ENCODE measurements around the gene OR51B4.
"Not testable (repeated sequence)": the region's sequence is repeated elsewhere in the genome, so short reads cannot be mapped to it uniquely, and the experiment has no call there.

Gene OR51B4

DNA sequence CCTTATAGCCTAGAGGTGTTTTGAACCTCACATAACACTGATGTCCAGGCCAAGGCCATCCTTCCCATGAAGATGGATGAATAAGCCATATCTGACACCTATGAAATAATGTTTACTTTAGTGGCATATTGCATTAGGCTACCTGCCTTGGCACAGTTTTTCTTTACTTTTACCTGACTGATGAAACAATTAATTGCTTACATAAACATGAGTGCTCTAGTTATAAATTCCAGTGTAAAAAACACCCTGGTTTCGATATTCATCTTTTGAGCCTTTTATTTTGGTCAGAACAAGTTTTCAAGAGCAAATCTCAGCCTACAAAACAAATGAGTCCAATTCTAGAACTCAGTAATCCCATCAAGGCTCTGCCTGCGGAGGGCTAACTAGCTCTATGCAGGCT, 25.0 kb downstream of the OR51B4 start:
- intact Hi-C loops (cut with DNase I): no loop called here
- no peak for DNase-seq

DNA sequence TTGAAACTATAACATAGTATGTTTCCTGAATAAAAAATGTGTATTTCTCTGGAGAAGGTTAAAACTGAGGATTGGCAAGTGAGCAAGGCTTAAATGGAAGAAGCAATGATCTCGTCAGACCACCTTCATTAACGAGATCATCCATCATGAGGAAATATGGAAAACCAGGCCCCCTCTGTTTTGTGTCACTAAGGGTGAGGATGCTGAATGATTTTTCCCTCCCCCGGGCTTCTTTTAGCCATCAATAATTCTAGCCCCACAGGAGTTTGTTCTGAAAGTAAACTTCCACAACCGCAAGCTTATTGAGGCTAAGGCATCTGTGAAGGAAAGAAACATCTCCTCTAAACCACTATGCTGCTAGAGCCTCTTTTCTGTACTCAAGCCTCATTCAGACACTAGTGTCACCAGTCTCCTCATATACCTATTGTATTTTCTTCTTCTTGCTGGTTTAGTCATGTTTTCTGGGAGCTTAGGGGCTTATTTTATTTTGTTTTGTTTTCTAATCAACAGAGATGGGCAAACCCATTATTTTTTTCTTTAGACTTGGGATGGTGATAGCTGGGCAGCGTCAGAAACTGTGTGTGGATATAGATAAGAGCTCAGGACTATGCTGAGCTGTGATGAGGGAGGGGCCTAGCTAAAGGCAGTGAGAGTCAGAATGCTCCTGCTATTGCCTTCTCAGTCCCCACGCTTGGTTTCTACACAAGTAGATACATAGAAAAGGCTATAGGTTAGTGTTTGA, 26.2 kb downstream of the OR51B4 start:
- no peak for DNase-seq
- intact Hi-C loops (cut with DNase I): no loop called here

DNA sequence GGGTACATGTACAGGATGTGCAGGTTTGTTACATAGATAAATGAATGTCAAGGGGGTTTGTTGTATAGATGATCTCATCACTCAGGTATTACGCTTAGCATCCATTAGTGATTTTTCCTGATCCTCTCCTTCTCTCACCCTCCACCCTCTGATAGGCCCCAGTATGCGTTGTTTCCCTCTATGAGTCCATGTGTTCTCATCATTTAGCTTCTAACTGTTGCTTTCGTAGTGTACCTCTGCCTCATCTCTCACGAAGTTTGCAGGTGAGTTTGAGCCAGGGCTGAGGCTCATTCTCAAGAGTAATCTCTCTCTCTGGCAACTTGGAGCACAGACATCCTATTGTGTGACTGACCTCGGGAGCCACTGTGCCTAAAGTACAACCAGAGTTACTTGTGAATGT, 27.4 kb downstream of the OR51B4 start:
- intact Hi-C loops (cut with DNase I): no loop called here
- DNase-seq: no peak

DNA sequence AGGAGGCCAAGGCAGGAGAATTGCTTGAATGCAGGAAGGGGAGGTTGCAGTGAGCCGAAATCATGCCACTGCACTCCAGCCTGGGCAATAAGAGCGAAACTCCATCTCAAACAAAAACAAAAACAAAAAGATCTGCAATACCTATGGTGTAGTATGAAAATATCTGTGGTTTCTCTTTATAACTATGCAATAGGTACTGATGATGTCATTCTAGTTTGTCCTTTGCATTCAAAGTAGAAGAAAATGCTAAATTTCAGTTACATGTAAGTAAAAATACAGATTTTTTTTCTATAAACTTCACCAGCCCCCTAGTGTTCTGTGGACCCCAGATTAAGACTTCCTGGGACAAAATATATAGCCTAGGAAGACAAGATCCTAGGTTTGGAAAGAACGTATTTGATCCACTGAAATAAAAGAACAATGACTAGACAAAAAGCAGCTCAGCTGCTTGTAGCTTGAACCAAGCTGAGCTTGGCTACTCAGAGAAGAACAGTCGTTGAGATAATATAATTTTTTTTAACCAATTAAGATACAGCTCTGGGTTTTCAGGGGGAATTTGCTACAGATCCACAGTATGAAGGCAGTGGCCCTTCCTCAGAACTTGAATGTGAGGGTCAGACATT, 29.2 kb downstream of the OR51B4 start:
- intact Hi-C loops (cut with DNase I): no loop called here
- DNase-seq: no peak

DNA sequence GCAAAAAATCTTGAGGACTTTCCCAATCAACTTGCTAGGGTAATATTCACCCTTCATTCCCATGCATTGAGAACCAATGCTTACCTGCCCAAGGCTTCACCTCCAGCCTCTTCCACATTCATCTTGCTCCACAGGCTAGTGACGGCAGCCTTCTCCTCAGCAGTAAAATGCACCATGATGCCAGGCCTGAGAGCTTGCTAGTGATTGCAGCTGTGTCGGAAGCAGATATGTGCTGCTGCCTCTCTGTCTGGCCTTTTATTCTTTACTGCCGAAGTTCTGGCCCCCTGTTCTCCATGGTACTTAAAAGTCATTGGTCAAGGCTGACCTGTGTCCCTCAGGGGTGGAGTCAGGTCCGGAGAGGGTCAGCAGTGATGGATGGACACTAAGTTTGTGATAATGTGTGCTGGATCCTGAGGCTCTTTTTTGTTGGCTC, 32.0 kb downstream of the OR51B4 start, which contains the start of gene HBE1:
TSS of gene HBE1 (minus strand) at position 231 of the 433 bp plus-strand sequence. CDS start at position 176, 55 bp downstream.
- no peak for DNase-seq
- intact Hi-C loops (cut with DNase I): no loop called here

DNA sequence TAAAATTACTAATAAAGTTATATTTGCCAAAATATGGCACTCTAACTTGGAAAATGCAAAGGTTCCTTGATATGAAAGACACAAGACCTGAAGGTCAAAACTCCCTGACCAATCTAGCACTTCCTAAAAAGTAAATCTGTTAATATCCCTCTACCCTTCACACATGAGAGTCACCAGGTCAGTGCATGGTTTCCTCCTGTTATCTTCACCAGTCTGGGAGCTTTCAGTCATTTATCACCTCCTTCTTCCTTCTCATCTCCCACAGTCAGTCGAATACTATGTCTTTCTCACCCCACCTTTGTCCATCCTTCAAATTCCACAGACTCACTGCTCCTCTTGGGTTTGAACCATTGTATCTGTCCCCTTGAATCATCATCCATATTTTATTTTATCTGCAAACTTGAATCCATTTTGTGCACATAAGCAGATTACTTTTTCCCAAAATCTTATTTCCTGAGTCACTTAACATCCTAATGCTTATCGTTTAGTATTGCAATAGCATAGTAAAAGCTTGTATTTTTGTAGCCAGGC, 34.6 kb downstream of the OR51B4 start:
- no peak for DNase-seq
- intact Hi-C loops (cut with DNase I): no loop called here

DNA sequence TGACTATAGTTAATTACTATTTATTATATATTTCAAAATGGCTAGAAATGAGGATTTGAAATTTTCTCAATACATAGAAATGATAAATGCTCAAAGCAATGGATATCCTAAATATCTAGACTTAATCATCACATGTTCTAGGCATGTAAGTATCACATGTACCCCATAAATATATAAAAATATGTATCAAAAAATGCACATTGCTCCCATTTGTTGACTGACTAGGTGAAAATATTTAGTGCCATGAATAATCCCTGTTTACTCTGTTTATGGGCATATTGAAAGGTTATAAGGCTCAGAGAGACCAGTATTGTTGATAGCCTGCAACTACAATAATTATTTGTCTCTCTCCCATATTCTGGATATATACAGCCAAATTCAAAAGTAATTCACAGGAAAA, 35.1 kb downstream of the OR51B4 start:
- intact Hi-C loops (cut with DNase I): no loop called here
- no peak for DNase-seq

DNA sequence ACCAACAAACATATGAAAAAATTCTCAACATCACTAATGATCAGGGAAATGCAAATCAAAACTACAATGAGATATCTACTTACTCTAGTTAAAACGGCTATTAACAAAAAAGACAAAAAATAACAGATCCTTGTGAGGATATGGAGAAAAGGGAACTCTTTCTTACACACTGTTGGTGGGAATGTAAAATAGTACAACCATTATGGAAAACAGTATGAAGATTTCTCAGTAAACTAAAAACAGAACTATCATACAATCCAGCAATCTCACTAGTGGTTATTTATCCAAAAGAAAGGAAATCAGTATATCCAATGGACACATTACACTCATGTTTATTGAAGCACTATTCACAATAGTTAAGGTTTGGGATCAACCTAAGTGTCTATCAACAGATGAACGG, 35.9 kb downstream of the OR51B4 start:
- no peak for DNase-seq
- intact Hi-C loops (cut with DNase I): no loop called here

DNA sequence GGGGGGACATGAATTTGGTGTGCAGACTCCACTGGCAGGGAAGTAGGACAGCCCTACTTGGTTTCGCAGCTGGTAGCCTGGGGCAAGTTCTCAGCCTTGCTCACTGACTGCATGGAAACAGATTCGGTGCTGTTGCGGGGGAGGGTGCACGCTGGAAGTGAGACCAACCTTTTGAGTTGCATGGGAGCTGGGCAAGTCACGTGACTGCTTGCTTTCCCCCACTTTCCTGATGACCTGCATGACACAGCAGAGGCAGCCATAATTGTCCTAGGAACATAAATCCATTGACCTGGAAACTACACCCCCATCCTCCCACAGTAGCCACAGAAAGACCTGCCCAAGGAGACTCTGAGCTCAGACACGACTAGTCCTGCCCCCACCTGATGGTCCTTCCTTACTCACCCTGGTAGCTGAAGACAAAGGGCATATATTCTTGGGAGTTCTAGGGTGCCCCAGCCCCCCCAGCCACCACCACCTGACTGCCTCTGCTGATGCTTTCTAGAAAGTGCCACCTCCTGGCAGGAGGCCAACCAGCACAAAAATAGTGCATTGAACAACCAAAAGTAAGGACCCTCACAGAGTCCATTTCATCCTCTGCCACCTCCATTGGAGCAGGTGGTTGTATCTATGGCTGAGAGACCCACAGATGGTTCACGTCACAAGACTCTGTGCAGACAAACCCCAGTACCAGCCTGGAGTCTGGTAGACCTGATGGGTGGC, 43.0 kb downstream of the OR51B4 start:
- intact Hi-C loops (cut with DNase I): no loop called here
- DNase-seq: no peak

DNA sequence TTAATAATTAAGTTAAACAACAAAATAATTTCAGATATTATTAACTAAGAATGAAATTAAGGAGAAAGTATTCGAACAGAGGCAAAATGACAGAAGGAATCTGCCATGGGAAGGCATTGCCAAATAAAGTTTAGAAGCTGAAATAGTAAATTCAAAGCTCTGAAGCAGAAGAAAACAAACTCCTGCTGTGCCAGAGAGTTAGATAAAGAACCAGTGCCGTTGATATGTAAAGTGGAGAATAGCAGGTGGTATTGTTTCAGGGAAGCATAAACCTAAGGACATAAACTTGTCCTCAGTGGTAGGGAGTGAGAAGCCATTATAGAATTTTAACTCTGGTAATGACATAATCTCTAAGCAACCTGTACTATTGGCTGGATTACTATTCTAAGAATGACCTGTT, 44.5 kb downstream of the OR51B4 start:
- intact Hi-C loops (cut with DNase I): no loop called here
- DNase-seq: no peak

DNA sequence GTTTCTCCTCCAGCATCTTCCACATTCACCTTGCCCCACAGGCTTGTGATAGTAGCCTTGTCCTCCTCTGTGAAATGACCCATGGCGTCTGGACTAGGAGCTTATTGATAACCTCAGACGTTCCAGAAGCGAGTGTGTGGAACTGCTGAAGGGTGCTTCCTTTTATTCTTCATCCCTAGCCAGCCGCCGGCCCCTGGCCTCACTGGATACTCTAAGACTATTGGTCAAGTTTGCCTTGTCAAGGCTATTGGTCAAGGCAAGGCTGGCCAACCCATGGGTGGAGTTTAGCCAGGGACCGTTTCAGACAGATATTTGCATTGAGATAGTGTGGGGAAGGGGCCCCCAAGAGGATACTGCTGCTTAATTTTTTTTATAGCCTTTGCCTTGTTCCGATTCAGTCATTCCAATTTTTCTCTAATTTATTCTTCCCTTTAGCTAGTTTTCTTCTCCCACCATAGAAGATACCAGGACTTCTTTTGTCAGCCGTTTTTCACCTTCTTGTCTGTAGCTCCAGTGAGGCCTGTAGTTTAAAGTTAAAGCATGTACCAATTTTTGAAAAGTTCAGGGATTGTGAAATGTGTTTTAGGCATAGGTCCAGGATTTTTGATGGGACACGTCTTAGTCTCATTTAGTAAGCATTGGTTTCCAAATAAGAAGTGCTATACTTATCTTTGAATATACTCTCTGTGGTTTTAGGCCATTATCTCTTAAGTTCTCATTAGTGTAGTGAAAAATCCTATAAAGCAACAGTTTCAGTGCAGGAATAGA, 46.9 kb downstream of the OR51B4 start, which contains the start of gene HBG2:
TSS of gene HBG2 (minus strand) at position 136 of the 768 bp plus-strand sequence. CDS start at position 83, 53 bp downstream.
- DNase-seq; intact Hi-C loops (cut with DNase I): not testable (repeated sequence)

DNA sequence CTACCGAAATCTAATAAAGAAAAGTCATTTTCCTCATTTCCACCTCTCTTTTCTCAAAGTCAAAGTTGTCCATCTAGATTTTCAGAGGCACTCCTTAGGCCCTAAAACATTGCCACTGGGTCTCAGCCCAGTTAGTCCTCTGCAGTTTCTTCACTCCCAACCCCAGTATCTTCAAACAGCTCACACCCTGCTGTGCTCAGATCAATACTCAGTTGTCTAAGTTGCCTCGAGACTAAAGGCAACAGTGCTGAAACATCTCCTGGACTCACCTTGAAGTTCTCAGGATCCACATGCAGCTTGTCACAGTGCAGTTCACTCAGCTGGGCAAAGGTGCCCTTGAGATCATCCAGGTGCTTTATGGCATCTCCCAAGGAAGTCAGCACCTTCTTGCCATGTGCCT, 47.7 kb downstream of the OR51B4 start:
- intact Hi-C loops (cut with DNase I); DNase-seq: not testable (repeated sequence)

DNA sequence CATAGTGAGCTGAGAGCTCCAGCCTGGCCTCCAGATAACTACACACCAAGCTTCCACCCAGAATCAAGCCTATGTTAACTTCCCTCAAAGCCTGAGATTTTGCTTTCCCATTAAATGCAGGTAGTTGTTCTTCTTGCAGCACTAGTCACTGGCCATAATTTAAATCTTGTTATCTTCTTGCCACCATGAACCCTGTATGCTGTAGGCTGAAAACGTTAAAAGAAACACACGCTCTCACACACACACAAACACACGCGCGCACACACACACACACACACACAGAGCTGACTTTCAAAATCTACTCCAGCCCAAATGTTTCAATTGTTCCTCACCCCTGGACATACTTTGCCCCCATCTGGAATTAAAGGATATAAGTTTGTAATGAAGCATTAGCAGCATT, 48.3 kb downstream of the OR51B4 start:
- DNase-seq; intact Hi-C loops (cut with DNase I): not testable (repeated sequence)

DNA sequence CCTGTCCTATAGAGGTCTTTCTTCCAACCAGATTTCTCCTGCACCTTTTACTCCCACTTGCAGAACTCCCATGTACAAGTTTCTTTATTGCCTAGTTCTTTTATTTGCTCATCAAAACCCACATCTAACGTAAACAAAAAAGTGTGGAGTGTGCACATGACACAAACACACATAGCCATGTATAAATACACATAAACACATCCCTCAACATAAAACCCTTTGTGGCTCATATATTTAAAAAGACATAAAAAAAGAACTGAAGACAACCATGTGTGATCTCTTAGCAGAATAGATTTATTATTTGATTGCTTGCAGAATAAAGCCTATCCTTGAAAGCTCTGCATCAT, 48.9 kb downstream of the OR51B4 start:
- no peak for DNase-seq
- intact Hi-C loops (cut with DNase I): no loop called here

DNA sequence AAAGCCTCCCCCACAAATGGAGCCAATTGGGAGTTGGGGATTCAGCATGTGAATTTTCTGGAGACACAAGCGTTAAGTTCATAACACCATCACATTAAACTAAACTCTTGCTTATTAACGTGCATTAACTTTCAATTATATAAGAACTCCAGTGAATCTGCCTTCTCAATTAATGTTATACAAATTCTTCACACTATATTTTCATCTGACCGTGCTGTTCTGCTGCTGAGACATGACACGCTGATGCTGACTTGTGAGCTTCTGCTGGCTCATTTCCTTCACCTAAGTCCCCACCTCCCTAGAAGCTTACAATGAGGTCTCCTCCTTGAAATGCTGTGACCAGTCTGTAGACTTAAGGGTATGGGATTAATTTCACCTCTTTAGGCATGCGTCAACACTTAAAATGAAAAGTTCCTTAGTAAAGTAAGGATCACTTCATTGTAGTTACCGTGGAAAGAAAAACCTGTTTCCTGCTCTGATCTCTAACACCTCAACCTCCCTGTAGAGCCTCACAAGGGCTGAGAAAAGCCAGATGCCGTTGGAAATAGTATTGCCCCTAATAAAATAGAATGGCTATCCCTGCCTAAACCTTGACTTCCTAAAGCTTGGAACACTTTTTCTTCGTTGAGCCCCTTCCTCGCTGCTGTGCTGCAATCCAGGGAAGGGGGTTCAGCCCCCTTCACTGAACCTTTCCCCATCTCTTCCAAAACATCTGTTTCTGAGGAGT, 49.4 kb downstream of the OR51B4 start:
- no peak for DNase-seq

DNA sequence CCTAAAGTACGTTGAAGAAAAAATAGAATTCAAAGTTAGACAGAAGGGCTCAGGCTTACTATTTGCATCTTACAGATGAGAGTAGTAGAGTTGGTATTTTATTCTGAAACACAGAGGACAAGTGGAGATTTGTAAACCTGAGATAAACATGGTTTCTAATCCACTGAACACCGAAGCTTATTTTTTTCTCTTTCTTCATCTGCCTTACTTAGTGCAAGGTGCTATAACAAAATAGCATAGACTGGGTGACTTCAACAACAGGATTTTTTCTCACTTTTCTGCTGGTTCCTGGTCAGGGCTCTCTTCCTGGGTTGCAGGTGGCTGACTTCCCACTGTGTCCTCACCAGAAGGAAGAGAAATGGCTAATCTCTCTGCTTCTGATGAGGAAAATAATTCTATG, 50.0 kb downstream of the OR51B4 start:
- DNase-seq: no peak
- intact Hi-C loops (cut with DNase I): no loop called here

More for the DNA sequence above, 49.4 kb downstream of the OR51B4 start:
- intact Hi-C loops (cut with DNase I): no loop called here
